Spleen (tissue), 7 donors: Measurements from ENCODE around the gene SMARCA2.

Experiments used
- POLR2AphosphoS5 ChIP-seq, 3 donors: sonication (generic); formaldehyde crosslinking; IDR thresholded peaks; one replicate each; pipeline ENCODE4 v1.5.1; 2017; ENCODE audit warnings: antibody characterized with exemption in 3 of 3
- TF ChIP-seq, protein P1 (sequence below), 11 experiments: fragments of 200-600 bp in 7 of 11; fragments of 450-650 bp in 4 of 11; sonication (generic) in 4 of 11; IDR thresholded peaks in 8 of 11; conservative IDR thresholded peaks in 3 of 11; 1 replicate in 7 of 11; 2 replicates in 4 of 11; pipeline versions ENCODE4 v1.4.0 to v1.8.0; 2016 to 2021; ENCODE audit warnings: antibody characterized with exemption in 11 of 11, inconsistent platforms in 4 of 11, mild to moderate bottlenecking in 1 of 11
- donor health status: DM: no; HTN: no; CAD: no; lungs with moderate emphysema.
- donor health status: DM: no; HTN: no; CAD: no.
- donor health status: DM: no; HTN: no; CAD: no.

DNA sequence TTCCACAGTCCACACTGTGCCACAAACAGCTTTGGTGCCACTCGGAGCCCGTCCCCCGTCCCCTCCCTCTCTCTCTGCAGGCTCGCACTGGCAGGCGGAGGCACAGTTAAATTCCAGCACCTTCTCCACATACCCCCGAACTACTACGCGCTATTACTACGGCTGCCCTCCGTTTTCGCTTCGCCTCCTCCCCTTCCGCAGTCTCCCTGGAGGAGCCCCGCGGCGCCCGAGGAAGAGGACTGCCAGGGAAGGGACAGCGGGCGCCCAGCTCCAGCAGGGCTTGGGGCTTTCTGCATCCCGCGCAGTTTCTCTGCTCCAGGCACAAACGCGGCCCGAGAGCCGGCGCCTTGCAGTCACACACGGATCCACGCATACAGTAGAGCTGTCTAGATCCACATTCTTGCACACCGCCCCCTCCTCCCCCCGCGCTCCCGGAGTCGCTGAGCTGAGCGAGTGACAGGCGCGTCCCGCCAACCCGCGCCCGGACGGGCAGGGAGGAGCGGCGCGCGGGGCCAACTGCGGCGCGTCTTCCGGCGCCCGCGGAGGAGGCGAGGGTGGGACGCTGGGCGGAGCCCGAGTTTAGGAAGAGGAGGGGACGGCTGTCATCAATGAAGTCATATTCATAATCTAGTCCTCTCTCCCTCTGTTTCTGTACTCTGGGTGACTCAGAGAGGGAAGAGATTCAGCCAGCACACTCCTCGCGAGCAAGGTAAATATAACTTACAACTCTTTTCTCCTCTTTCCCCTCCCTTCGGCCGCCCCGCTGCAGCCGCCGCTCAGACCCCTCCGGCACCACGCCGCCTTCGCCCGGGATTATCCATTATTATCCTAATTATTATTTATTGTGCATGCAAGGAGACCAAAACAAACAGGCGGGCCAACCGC lies at the start of gene SMARCA2:
- TF ChIP-seq, protein P1, sequence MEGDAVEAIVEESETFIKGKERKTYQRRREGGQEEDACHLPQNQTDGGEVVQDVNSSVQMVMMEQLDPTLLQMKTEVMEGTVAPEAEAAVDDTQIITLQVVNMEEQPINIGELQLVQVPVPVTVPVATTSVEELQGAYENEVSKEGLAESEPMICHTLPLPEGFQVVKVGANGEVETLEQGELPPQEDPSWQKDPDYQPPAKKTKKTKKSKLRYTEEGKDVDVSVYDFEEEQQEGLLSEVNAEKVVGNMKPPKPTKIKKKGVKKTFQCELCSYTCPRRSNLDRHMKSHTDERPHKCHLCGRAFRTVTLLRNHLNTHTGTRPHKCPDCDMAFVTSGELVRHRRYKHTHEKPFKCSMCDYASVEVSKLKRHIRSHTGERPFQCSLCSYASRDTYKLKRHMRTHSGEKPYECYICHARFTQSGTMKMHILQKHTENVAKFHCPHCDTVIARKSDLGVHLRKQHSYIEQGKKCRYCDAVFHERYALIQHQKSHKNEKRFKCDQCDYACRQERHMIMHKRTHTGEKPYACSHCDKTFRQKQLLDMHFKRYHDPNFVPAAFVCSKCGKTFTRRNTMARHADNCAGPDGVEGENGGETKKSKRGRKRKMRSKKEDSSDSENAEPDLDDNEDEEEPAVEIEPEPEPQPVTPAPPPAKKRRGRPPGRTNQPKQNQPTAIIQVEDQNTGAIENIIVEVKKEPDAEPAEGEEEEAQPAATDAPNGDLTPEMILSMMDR (IDR thresholded peaks at IDR 0.05 in 8 of 11, conservative IDR thresholded peaks at IDR 0.05 in 3 of 11) = peak in 3 of 11 experiments; percentile 21 to 39 (median 26)
- TF ChIP-seq POLR2AphosphoS5 (IDR thresholded peaks at IDR 0.05) = peak; percentile 95 to 97 (median 96)
